SK-MEL-5 (cell line): ENCODE data around the gene SOD1. TPM values are rescaled to one million over a fixed set of nuclear protein-coding genes. Genes with fewer than 3 reads are reported as not detected.
"Not testable (repeated sequence)": the region's sequence is repeated elsewhere in the genome, so short reads cannot be mapped to it uniquely, and the experiment has no call there.

Experiments used
- DNase-seq: peaks from one replicate; pipeline ENCODE4 v3.0.0-alpha.2; 2016; ENCODE audit warnings: low read depth, low spot score
- in situ Hi-C: cut with HindIII; loops from 2 replicates; pipeline ENCODE4 v1.10.0; 2016; ENCODE audit warnings: low sequenced_read_pairs, high pct_unique_total_duplicates, low pct_unique_long_range_greater_than_20kb
- polyA plus RNA-seq, 2 experiments: library from polyadenylated mRNA; depleted of rRNA; stranded (reverse); fragments of >200 nt; gene quantifications; 2 replicates each; pipeline ENCODE4 v1.2.3, GENCODE V29; 2015
- total RNA-seq: library from RNA; depleted of rRNA; stranded (reverse); fragments of >200 nt; shearing (Covaris generic); gene quantifications from 2 replicates; pipeline ENCODE4 v1.2.3, GENCODE V29; 2014; rRNA removed

SOD1 gene
- 263 and 279 TPM in 2 replicates for total RNA-seq
- polyA plus RNA-seq (2015; cell fraction: cytosol; rRNA removed) = 211 and 261 TPM in 2 replicates
- polyA plus RNA-seq (2015; cell fraction: nucleus; rRNA removed) = 55.8 and 73.8 TPM in 2 replicates

- DNase-seq = peak; percentile 90
- in situ Hi-C loops = no loop called here
These were observed at the start of gene SOD1 for GRCh38 chr21:31659536-31660258. TSS of gene SOD1 (plus strand) at chr21:31659693. CDS start at chr21:31659770, 77 bp downstream.

GRCh38 chr21:31611445-31611844 is 48.0 kb upstream of the SOD1 start:
- DNase-seq = no peak
- in situ Hi-C loops = no loop called here

DNA sequence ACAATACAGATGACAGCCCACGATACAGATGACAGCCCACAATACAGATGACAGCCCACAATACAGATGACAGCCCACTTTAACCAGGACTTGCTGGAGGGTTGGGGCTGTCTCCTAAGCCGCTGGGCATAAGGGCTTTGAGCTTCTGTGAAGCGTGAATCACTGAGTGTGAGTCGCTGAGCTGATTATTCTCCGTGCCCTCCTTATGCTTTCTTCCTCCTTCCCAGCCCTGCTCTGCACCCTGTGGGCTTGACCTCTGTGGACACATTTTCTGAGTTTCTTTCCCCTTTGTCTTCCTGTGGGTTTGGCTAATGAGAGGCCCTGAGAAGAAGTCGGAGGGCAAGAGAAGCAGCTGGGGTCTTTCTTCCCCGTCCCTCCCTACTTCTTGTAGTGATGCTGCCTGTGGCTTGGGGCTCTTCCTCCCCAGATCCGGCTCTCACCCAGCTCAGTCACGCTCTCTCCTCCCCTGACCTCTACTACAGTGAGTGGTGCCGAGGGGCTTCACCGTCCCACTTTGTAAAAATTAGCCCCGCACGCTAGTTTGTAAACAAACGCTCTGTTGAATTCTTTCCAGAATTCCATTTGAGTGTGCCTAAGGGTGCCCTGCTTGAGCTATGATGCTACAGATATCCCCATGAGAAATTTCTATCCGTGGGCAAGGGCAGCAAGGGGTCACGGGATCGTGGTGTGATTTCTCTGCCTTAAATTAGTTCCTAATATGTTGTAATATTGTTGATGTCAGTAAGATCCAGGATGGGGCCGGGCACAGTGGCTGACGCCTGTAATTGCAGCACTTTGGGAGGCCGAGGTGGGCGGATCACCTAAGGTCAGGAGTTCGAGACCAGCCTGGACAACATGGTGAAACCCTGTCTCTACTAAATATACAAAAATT is 46.4 kb upstream of the SOD1 start:
- DNase-seq = peak; percentile 22
- in situ Hi-C loops = no loop called here

DNA sequence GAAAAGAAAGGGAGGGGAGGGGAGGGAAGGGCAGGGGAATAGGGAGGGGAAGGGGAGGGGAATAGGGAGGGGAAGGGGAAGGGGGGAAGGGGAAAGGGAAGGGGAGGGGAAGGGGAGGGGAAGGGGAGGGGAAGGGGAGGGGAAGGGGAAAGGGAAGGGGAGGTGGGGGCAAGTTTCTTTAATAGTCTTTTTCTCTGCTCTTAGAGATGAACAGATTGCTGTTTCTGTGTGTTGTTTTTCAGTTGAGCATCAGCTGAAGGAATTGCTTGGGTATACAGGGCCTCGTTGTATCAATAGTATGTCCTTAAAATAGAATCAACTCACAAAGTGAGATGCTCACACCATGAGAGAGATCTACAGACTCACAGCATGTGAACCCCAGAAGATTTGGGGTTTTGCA is 44.8 kb upstream of the SOD1 start:
- in situ Hi-C loops = no loop called here
- no peak for DNase-seq

- in situ Hi-C loops = no loop called here
- DNase-seq = no peak
These were observed 43.3 kb upstream of the SOD1 start for GRCh38 chr21:31616216-31616615.

GRCh38 chr21:31618696-31619430 is 40.6 kb upstream of the SOD1 start:
- no peak for DNase-seq
- in situ Hi-C loops = no loop called here

- in situ Hi-C loops = no loop called here
- DNase-seq = no peak
These were observed 37.1 kb upstream of the SOD1 start for GRCh38 chr21:31622397-31622796.

DNA sequence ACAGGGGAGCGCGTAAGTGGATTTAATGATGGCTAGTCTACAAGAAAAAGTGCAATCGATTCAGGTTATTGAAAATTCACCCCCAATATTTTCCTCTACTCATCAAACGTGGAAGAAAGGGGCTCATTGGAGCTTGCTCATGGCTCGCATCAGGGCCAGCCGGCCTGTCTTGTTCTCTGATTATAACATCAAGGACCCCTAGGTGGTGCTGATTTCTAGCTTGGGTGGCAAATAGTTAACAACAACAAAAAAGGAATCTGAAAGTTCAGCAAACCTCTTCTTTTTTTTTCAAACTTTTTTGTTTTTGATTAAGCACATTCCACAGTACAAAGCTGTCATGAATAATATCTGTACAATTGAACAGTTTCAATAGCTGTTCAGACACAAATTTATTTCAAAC is 35.8 kb upstream of the SOD1 start:
- DNase-seq = peak; percentile 65

DNA sequence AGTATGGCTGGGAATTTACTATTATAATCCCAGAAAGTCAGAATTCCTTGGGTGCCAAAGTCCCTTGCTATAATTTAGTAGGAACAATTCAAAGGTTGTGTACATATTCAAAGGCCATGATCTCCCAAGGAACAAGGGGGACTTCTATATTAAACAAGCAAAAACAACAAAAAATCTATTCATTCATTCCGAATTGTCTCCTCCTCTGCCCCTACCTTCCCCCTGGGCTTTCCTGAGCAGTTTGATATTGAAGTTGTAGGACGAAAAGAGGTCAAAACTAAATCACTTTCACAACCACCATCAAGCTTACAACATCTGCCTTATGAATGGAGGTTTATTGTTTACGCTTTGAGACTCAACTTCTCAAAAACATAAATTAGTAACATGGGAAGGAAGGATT is 35.3 kb upstream of the SOD1 start:
- DNase-seq = peak; percentile 83
- in situ Hi-C loops = no loop called here

More for the DNA sequence above, 35.8 kb upstream of the SOD1 start:
- in situ Hi-C loops = no loop called here

DNA sequence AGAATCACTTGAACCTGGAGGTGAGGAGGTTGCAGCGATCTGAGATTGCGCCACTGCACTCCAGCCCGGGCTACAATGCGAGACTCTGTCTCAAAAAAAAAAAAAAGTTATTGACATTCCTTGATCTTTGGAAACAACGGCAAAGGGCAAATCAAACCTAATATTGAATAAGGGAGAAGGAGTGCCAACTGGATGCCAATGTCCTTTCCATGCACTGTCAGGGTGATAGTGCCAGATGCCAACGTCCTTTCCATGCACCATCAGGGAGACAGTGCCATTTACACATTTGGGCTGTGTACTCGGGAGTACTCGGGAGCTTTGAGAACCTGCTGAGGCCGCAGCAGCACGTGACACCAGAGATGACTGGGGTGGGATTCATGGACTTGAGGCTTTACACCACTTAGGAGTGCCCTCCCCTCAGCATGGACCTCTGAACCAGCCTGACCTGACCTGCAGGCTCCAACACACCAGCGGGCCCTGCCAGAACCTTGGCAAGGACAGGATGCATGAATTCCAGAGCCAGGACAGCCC is 34.5 kb upstream of the SOD1 start:
- no peak for DNase-seq
- in situ Hi-C loops = no loop called here

DNA sequence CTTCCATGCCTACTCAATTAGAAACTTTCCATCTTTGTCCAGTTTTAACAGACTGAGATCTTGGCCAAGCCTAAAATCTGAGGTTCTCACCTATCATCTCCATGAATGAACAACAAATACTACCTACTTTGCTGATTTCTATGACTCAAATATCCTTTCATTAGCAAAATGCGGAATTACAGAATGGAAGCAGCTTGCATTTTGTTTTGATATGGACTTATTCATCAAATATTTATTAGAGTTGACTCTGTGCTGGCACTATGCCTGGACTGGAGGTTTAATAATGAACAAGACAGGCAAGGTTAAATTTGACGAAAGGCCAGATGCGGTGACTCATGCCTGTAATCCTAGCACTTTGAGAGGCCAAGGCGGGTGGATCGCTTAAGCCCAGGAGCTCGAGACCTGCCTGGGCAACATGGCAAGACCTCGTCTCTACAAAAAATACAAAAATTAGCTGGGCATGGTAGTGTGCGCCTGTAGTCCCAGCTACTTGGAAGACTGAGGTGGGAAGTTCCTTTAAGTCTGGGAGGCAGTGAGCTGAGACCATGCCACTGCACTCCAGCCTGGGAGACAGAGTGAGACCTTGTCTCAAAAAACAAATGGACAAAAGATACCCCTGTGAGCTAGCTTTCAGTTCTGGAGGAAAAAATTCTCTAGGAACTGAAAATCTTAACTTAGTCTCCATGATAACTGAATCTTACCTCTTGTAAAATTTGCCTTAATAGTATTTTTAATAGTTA is 29.4 kb upstream of the SOD1 start:
- in situ Hi-C loops = no loop called here
- DNase-seq = peak; percentile 4

DNA sequence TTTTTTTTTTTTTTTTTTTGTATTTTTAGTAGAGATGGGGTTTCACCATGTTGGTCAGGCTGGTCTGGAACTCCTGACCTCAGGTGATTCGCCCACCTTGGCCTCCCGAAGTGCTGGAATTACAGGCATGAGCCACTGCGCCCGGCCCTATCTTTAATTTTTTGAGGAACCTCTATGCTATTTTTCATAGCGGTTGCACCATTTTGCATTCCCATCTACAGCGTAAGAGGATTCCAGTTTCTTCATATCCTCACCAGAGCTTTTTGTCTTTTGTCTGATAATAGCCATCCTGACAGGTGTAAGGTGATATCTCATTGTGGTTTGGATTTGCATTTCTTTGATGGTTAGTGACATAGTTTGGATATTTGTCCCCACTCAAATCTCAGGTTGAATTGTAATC is 27.6 kb upstream of the SOD1 start:
- in situ Hi-C loops, DNase-seq: not testable (repeated sequence)

- no peak for DNase-seq
These were observed 24.5 kb upstream of the SOD1 start for GRCh38 chr21:31634993-31635392.

GRCh38 chr21:31636874-31637273 is 22.6 kb upstream of the SOD1 start:
- in situ Hi-C loops = no loop called here
- DNase-seq = no peak

More at GRCh38 chr21:31634993-31635392, 24.5 kb upstream of the SOD1 start:
- in situ Hi-C loops = no loop called here

GRCh38 chr21:31641416-31641922 is 18.0 kb upstream of the SOD1 start:
- no peak for DNase-seq
- in situ Hi-C loops = no loop called here

GRCh38 chr21:31644643-31645042 is 14.8 kb upstream of the SOD1 start:
- in situ Hi-C loops = no loop called here
- no peak for DNase-seq

DNA sequence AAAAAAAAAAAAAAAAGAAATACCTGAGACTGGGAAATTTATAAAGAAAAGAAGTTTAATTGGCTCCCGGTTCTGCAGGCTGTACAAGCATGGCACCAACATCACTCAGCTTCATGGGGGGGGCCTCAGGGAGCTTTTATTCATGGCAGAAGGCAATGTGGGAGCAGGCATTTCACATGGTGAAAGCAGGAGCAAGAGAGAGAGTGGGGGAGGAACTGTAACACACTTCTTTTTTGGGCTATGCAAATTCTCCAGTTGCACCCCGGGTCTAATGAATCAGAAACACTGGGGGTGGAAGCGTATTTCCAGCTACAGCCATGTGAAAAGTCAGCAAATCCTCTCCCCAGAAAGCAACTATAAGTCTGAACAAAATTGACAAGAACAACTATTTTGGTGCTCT is 11.8 kb upstream of the SOD1 start:
- DNase-seq = no peak
- in situ Hi-C loops = no loop called here
